ENCODE results near the gene AGAP1.

Gene AGAP1

DNA sequence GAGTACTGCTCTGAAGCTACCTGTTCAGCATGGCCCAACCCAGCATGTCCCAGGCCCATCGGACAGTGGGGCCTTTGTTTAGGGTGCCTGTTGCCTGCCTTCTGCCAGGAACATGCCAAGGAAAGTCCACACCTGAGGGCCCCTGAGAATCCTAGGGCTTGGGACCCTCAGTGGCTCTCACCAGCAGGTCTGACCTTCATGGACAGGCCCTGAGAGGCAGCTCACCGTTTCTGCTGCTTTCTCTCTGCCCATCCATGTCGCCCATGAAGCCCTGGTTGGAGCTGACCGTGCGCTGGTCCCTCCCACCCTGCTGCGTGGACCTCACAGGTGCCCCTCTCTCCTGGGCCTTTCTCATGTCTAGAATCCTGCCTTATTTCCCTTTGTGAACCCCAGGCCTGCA is 550.3 kb downstream of the AGAP1 start:
- no peaks in the 10 kb centered on the region for H3K9me3 ChIP-seq (ENCODE audit: control insufficient read depth, insufficient read depth, low read length)
- H4K20me1 ChIP-seq (ENCODE audit: control insufficient read depth, insufficient read depth, low read depth, low read length): no peaks in the 10 kb centered on the region
- H3K4me1 ChIP-seq (ENCODE audit: control insufficient read depth, low read length): no peaks in the 10 kb centered on the region
- no peaks in the 10 kb centered on the region for H3K79me2 ChIP-seq (ENCODE audit: control insufficient read depth, low read length)
- H3K27ac ChIP-seq (ENCODE audit: low read depth, low read length): no peak overlapping the region
- H3F3A ChIP-seq (ENCODE audit: control insufficient read depth, insufficient read depth): no peaks in the 10 kb centered on the region
- no peak overlapping the region for H3K4me3 ChIP-seq (ENCODE audit: low read length)
- H3K27me3 ChIP-seq (ENCODE audit: control insufficient read depth, low read length): no peaks in the 10 kb centered on the region
- H3K36me3 ChIP-seq (ENCODE audit: control insufficient read depth, low read length): no peaks in the 10 kb centered on the region
- H3K4me2 ChIP-seq (ENCODE audit: low read length): no peak overlapping the region
- no peak for TF ChIP-seq CTCF (IDR thresholded peaks at IDR 0.05; ENCODE audit: low read depth, low read length, poor library complexity, severe bottlenecking)
- TF ChIP-seq EZH2phosphoT487 (IDR thresholded peaks at IDR 0.05; ENCODE audit: borderline replicate concordance, low read length): no peak
- H3K9me2 ChIP-seq (replicated peaks; ENCODE audit: control insufficient read depth, low read length): no peaks in the 10 kb centered on the region

DNA sequence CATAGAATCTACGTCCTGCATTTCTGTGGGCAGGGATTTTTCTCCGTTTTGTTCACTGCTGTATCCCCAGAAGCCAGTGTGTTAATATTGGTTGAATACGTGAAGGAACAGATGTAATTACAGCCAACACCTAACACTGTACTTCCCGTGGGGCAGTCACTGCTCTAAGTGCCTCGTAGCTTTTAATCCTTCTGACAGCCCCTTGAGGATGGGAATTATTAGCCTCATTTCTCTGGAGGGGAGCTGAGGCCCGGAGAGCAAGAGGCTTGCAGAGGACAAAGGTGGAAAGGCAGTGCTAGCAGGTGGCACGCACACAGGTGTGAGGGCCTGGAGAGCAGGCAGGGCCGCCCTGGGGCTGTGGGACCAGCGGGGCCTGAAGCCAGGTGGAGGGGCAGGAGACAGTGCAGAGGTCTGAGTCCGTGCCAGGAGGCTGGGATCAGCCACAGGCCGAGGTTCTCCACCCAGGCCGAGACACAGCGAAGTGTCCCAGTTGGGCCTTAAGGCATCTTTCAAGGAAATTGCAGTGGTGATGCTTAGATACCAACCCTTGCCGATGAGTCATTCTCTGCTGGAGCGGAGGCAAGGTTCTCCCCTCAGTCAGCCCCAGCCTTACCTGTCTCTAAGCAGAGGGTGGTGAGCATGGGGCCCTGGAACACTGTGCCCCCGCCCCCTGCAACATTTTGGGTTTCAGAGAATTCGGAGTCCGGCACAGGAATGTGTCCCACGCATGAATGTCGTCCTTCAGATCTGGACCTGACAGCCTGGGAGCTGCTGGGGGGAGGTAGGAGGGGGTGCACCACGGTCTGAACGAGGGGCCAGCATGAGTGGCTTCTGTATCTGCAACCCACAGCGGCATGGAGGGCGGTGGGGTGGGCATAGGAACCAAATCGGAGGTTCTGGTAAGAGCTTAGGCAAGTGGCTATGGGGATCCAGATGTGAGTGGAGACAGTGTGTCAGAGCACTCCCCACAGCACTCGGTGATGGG is 551.7 kb downstream of the AGAP1 start:
- Histone ChIP-seq H3K9me2 (replicated peaks; ENCODE audit: control insufficient read depth, low read length) (no peaks in the 10 kb centered on the region), H4K20me1 (ENCODE audit: control insufficient read depth, insufficient read depth, low read depth, low read length) (no peaks in the 10 kb centered on the region), H3K4me3 (ENCODE audit: low read length) (no peak overlapping the region), H3F3A (ENCODE audit: control insufficient read depth, insufficient read depth) (no peaks in the 10 kb centered on the region), H3K36me3 (ENCODE audit: control insufficient read depth, low read length) (no peaks in the 10 kb centered on the region), H3K4me2 (ENCODE audit: low read length) (no peak overlapping the region), H3K4me1 (ENCODE audit: control insufficient read depth, low read length) (no peaks in the 10 kb centered on the region), H3K27me3 (ENCODE audit: control insufficient read depth, low read length) (no peaks in the 10 kb centered on the region), H3K27ac (ENCODE audit: low read depth, low read length) (no peak overlapping the region), H3K79me2 (ENCODE audit: control insufficient read depth, low read length) (no peaks in the 10 kb centered on the region), H3K9me3 (ENCODE audit: control insufficient read depth, insufficient read depth, low read length) (no peaks in the 10 kb centered on the region)
- no peak for TF ChIP-seq EZH2phosphoT487 (IDR thresholded peaks at IDR 0.05; ENCODE audit: borderline replicate concordance, low read length)
- no peak for TF ChIP-seq CTCF (IDR thresholded peaks at IDR 0.05; ENCODE audit: low read depth, low read length, poor library complexity, severe bottlenecking)

- Histone ChIP-seq H3K4me1 (ENCODE audit: control insufficient read depth, low read length) (no peaks in the 10 kb centered on the region), H3K27ac (ENCODE audit: low read depth, low read length) (no peak overlapping the region), H3K36me3 (ENCODE audit: control insufficient read depth, low read length) (no peaks in the 10 kb centered on the region), H3F3A (ENCODE audit: control insufficient read depth, insufficient read depth) (no peaks in the 10 kb centered on the region), H4K20me1 (ENCODE audit: control insufficient read depth, insufficient read depth, low read depth, low read length) (no peaks in the 10 kb centered on the region), H3K79me2 (ENCODE audit: control insufficient read depth, low read length) (no peaks in the 10 kb centered on the region), H3K9me3 (ENCODE audit: control insufficient read depth, insufficient read depth, low read length) (no peaks in the 10 kb centered on the region), H3K4me2 (ENCODE audit: low read length) (no peak overlapping the region), H3K9me2 (replicated peaks; ENCODE audit: control insufficient read depth, low read length) (no peaks in the 10 kb centered on the region), H3K27me3 (ENCODE audit: control insufficient read depth, low read length) (no peaks in the 10 kb centered on the region), H3K4me3 (ENCODE audit: low read length) (no peak overlapping the region)
- TF ChIP-seq CTCF (IDR thresholded peaks at IDR 0.05; ENCODE audit: low read depth, low read length, poor library complexity, severe bottlenecking) (no peak), EZH2phosphoT487 (IDR thresholded peaks at IDR 0.05; ENCODE audit: borderline replicate concordance, low read length) (no peak)
These were observed 552.9 kb downstream of the AGAP1 start for GRCh38 chr2:236046715-236047114.

Data from DOHH2 (cell line).